Heart left ventricle (tissue), 13 donors: Measurements from ENCODE around the gene TIGD4.

Experiments
- POLR2A ChIP-seq, 2 donors: fragments of 450-650 bp; IDR thresholded peaks; one replicate each; pipeline ENCODE4 v1.6.1; 2017; ENCODE audit warnings: antibody characterized with exemption in 2 of 2, mild to moderate bottlenecking in 2 of 2, moderate library complexity in 2 of 2
- TF ChIP-seq, protein P1 (sequence below), 12 donors: fragments of 200-600 bp; sonication (generic) in 4 of 12; IDR thresholded peaks; one replicate each; pipeline versions ENCODE4 v1.5.0 to v1.8.0; 2018 to 2022; ENCODE audit warnings: antibody characterized with exemption in 12 of 12, mild to moderate bottlenecking in 5 of 12
- donor health status: ischemic (EF 13 %, LVEDD 7.1; RV severe dilation, severe dysfunction).
- donor health status: DM: no; HTN: yes; CAD: no.
- donor health status: DM: no; HTN: no; CAD: no.
- donor health status: ischemic (EF 25% LVEDD 6.9; RV normal size, moderate dysfunction).
- donor health status: ischemic (EF 25% LVEDD 5.7; RV mildly dilated, moderate dysfunction).
- donor health status: ischemic (EF 35%, LVEDD 5.7; RV mildly dilated, moderate dysfunction).
- donor health status: nonischemic (EF 11% LVEDD 7.7; RV severe dilation, severe dysfunction).
- donor health status: DM: yes; HTN: yes; CAD: no.
- donor health status: PGD.
- donor health status: ischemic (EF 29% LVEDD 5.4; RV normal size, mild dysfunction).
- donor health status: nonischemic (EF 23%, LVEDD 6.1; RV moderate dilation, normal function).

- TF ChIP-seq, protein P1, sequence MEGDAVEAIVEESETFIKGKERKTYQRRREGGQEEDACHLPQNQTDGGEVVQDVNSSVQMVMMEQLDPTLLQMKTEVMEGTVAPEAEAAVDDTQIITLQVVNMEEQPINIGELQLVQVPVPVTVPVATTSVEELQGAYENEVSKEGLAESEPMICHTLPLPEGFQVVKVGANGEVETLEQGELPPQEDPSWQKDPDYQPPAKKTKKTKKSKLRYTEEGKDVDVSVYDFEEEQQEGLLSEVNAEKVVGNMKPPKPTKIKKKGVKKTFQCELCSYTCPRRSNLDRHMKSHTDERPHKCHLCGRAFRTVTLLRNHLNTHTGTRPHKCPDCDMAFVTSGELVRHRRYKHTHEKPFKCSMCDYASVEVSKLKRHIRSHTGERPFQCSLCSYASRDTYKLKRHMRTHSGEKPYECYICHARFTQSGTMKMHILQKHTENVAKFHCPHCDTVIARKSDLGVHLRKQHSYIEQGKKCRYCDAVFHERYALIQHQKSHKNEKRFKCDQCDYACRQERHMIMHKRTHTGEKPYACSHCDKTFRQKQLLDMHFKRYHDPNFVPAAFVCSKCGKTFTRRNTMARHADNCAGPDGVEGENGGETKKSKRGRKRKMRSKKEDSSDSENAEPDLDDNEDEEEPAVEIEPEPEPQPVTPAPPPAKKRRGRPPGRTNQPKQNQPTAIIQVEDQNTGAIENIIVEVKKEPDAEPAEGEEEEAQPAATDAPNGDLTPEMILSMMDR (IDR thresholded peaks at IDR 0.05), result peak in 7 of 12 donors; percentile 12 to 51 (median 27)
- peak in 1 of 2 donors; percentile 41 for TF ChIP-seq POLR2A (IDR thresholded peaks at IDR 0.05)
These were observed at the start of gene TIGD4, which contains the start of gene ARFIP1 for GRCh38 chr4:152779513-152780266.
